ENCODE results near the gene TMA16. TPM values are rescaled to one million over a fixed set of nuclear protein-coding genes. Genes with fewer than 3 reads are reported as not detected.

Gene TMA16
- total and polyA plus RNA-seq, 2 of the 13 experiments (the other 11 are each of a cell fraction or from before 2014, with no cell fraction given) = 8.1 to 52.5 TPM

DNA sequence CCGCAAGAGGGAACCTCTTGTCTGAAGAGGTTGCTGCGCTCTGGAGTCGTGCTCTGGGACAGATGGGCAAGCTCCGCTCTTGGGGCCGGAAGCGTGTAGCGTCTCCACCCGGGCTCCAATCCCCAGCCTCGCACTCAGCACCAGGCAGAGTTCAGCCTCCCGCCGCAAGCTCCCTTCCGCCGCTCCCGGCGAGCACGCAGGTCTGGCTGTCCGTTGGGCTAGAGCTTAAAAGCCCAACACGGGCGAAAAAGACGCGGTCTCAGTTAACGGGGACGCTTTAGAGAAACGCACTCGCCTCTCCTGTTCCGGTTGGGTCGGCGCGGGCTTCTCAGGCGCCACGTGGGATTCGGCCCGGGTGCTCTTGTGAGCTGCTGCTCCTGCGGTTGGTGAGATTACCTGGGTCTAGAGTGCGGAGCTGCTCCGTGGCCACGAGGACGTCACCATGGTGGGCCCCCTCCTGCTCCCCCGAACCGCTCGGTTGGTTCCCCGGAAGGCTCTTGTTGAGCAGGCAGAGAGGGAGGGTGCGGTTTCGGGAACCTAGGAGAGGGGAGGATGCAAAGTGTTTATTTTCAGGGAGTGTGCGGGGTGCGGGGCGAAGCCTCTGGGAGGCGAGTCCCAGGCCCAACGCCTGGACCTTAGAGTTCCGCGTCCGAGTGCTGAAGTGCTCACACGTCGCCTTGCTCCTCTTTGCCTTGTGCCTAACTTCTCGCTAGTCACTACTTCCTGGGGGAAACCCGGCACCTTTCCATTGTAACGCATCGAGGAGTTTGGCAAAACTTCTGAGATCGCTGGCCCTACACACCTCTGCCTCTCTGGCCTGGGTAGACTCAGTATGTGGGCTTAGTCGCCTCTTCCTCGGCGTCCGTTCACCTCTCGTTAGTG is at the start of gene TMA16 (continued):
- TF ChIP-seq, protein P1, sequence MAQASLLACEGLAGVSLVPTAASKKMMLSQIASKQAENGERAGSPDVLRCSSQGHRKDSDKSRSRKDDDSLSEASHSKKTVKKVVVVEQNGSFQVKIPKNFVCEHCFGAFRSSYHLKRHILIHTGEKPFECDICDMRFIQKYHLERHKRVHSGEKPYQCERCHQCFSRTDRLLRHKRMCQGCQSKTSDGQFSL (CRISPR knock-in tag; IDR thresholded peaks at IDR 0.05) = no peak
- TF ChIP-seq NFATC3 (CRISPR knock-in tag; IDR thresholded peaks at IDR 0.05) (peak; percentile 20; the same call in 1 of the 2 replicates), MED8 (CRISPR knock-in tag; IDR thresholded peaks at IDR 0.05; ENCODE audit: insufficient replicate concordance) (peak; percentile 57), BCL6 (CRISPR knock-in tag; IDR thresholded peaks at IDR 0.05) (peak; percentile 63), CBX2 (IDR thresholded peaks at IDR 0.05; ENCODE audit: low read depth, low read length) (no peak; the same call in 1 of the 2 replicates), CBX2 (CRISPR knock-in tag; IDR thresholded peaks at IDR 0.05; ENCODE audit: low read depth) (no peak), ZNF138 (CRISPR knock-in tag; IDR thresholded peaks at IDR 0.05; ENCODE audit: low read depth) (peak; percentile 91), ATAD3A (CRISPR knock-in tag; IDR thresholded peaks at IDR 0.05) (no peak), ZBTB20 (CRISPR knock-in tag; IDR thresholded peaks at IDR 0.05; ENCODE audit: borderline replicate concordance, low read depth) (peak; percentile 85), ZNF30 (CRISPR knock-in tag; IDR thresholded peaks at IDR 0.05) (no peak; the same call in 1 of the 2 replicates), PAWR (CRISPR knock-in tag; IDR thresholded peaks at IDR 0.05; ENCODE audit: borderline replicate concordance) (no peak), ZSCAN21 (CRISPR knock-in tag; IDR thresholded peaks at IDR 0.05; ENCODE audit: borderline replicate concordance) (peak; percentile 91)
- TF ChIP-seq, protein P2, sequence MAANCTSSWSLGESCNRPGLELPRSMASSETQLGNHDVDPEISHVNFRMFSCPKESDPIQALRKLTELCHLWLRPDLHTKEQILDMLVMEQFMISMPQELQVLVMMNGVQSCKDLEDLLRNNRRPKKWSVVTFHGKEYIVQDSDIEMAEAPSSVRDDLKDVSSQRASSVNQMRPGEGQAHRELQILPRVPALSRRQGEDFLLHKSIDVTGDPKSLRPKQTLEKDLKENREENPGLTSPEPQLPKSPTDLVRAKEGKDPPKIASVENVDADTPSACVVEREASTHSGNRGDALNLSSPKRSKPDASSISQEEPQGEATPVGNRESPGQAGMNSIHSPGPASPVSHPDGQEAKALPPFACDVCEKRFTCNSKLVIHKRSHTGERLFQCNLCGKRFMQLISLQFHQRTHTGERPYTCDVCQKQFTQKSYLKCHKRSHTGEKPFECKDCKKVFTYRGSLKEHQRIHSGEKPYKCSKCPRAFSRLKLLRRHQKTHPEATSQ (CRISPR knock-in tag; IDR thresholded peaks at IDR 0.05; ENCODE audit: borderline replicate concordance) = peak; percentile 69; the same call in 1 of the 2 replicates
- TF ChIP-seq, protein P3, sequence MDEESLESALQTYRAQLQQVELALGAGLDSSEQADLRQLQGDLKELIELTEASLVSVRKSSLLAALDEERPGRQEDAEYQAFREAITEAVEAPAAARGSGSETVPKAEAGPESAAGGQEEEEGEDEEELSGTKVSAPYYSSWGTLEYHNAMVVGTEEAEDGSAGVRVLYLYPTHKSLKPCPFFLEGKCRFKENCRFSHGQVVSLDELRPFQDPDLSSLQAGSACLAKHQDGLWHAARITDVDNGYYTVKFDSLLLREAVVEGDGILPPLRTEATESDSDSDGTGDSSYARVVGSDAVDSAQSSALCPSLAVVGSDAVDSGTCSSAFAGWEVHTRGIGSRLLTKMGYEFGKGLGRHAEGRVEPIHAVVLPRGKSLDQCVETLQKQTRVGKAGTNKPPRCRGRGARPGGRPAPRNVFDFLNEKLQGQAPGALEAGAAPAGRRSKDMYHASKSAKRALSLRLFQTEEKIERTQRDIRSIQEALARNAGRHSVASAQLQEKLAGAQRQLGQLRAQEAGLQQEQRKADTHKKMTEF (CRISPR knock-in tag; IDR thresholded peaks at IDR 0.05) = peak; percentile 98
- TF ChIP-seq, protein P4, sequence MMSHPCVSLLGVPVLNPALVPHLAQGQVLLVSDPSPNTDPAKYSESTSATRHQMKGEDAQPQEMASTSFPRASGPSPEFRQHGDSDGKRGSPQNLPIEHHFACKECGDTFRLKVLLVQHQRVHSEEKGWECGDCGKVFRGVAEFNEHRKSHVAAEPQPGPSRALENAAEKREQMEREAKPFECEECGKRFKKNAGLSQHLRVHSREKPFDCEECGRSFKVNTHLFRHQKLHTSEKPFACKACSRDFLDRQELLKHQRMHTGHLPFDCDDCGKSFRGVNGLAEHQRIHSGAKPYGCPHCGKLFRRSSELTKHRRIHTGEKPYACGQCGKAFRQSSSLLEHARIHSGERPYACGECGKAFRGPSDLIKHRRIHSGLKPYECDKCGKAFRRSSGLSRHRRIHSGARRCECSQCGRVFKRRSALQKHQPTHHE (CRISPR knock-in tag; IDR thresholded peaks at IDR 0.05; ENCODE audit: borderline replicate concordance) = peak; percentile 83; the same call in 1 of the 2 replicates
- TF ChIP-seq, protein P5, sequence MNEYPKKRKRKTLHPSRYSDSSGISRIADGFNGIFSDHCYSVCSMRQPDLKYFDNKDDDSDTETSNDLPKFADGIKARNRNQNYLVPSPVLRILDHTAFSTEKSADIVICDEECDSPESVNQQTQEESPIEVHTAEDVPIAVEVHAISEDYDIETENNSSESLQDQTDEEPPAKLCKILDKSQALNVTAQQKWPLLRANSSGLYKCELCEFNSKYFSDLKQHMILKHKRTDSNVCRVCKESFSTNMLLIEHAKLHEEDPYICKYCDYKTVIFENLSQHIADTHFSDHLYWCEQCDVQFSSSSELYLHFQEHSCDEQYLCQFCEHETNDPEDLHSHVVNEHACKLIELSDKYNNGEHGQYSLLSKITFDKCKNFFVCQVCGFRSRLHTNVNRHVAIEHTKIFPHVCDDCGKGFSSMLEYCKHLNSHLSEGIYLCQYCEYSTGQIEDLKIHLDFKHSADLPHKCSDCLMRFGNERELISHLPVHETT (CRISPR knock-in tag; conservative IDR thresholded peaks at IDR 0.05) = peak; percentile 96; the same call in 1 of the 2 replicates
- TF ChIP-seq, protein P6, sequence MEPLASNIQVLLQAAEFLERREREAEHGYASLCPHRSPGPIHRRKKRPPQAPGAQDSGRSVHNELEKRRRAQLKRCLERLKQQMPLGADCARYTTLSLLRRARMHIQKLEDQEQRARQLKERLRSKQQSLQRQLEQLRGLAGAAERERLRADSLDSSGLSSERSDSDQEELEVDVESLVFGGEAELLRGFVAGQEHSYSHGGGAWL (CRISPR knock-in tag; IDR thresholded peaks at IDR 0.05) = peak; percentile 97
- TF ChIP-seq, protein P7, sequence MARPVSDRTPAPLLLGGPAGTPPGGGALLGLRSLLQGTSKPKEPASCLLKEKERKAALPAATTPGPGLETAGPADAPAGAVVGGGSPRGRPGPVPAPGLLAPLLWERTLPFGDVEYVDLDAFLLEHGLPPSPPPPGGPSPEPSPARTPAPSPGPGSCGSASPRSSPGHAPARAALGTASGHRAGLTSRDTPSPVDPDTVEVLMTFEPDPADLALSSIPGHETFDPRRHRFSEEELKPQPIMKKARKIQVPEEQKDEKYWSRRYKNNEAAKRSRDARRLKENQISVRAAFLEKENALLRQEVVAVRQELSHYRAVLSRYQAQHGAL (CRISPR knock-in tag; IDR thresholded peaks at IDR 0.05; ENCODE audit: not compliant biosample characterization) = peak; percentile 86
- TF ChIP-seq, protein P8, sequence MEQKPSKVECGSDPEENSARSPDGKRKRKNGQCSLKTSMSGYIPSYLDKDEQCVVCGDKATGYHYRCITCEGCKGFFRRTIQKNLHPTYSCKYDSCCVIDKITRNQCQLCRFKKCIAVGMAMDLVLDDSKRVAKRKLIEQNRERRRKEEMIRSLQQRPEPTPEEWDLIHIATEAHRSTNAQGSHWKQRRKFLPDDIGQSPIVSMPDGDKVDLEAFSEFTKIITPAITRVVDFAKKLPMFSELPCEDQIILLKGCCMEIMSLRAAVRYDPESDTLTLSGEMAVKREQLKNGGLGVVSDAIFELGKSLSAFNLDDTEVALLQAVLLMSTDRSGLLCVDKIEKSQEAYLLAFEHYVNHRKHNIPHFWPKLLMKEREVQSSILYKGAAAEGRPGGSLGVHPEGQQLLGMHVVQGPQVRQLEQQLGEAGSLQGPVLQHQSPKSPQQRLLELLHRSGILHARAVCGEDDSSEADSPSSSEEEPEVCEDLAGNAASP (CRISPR knock-in tag; IDR thresholded peaks at IDR 0.05; ENCODE audit: borderline replicate concordance) = peak; percentile 74

All from HepG2 (cell line).